Stimulated activated CD8-positive, alpha-beta memory T cell treated with anti-CD3 and anti-CD28 coated beads, Interleukin-7, amount 100 ng/mL, for 48 hours (primary cell): ENCODE data around the gene PNPLA2.

ENCODE experiments used
- DNase-seq, 2 donors: peaks; one replicate each; pipeline ENCODE4 v3.0.0-alpha.2; 2020; ENCODE audit warnings: low read depth in 1 of 2; ENCODE audit errors: extremely low read depth in 1 of 2

Gene PNPLA2

GRCh38 chr11:869399-870126, 50.8 kb downstream of the PNPLA2 start:
- DNase-seq = no peak

GRCh38 chr11:870127-870413, 51.4 kb downstream of the PNPLA2 start:
- DNase-seq = no peak

DNA sequence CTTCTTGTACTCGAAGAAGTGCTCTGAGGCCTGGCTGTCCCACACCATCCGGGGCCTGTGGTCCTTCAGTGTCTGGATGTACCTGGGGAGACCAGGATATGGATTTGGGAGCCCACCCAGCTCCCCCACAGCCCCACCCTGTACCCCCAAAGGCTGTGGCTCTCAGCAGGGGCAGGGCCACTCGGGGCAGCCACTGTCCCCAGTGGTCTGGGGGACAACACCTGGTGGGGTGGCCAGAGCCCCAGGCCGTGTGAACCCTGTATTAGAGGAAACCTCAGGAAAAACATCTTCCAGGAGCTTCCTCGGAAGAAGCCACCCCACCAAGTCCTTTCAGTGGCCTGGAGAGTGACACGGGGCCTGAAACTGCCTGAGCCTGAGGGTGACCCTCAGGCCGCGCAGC, 51.7 kb downstream of the PNPLA2 start:
- no peak for DNase-seq

DNA sequence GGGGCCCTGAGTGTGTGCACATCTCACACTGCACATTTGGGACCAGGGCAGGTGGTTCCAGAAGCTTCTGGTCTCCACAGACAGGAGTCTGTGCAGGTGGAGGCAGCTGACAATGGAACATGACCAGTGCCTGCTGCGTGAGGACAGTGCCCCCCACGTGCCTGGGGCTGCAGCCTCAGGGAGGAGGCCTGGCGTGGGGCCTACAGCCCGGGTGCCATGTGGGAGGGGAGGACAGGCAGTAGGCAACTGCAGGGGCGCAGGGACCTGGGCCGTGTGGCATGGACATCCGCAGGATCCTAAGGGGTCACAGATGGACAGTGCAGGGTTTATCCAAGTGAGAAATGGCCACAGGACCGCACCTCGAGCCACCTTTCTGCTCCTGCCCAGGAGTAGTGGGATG, 52.8 kb downstream of the PNPLA2 start:
- no peak for DNase-seq

GRCh38 chr11:872799-873198, 54.1 kb downstream of the PNPLA2 start:
- DNase-seq = no peak

- DNase-seq = no peak
Observed at GRCh38 chr11:873706-874105, 55.0 kb downstream of the PNPLA2 start.
